Fibroblast of peridontal ligament (primary cell): Measurements from ENCODE around the gene TARP.
"Not testable (repeated sequence)": the region's sequence is repeated elsewhere in the genome, so short reads cannot be mapped to it uniquely, and the experiment has no call there.

ENCODE experiments used
- DNase-seq: peaks from one replicate; pipeline ENCODE4 v3.0.0-alpha.2; 2010; ENCODE audit errors: extremely low read depth

TARP gene

DNA sequence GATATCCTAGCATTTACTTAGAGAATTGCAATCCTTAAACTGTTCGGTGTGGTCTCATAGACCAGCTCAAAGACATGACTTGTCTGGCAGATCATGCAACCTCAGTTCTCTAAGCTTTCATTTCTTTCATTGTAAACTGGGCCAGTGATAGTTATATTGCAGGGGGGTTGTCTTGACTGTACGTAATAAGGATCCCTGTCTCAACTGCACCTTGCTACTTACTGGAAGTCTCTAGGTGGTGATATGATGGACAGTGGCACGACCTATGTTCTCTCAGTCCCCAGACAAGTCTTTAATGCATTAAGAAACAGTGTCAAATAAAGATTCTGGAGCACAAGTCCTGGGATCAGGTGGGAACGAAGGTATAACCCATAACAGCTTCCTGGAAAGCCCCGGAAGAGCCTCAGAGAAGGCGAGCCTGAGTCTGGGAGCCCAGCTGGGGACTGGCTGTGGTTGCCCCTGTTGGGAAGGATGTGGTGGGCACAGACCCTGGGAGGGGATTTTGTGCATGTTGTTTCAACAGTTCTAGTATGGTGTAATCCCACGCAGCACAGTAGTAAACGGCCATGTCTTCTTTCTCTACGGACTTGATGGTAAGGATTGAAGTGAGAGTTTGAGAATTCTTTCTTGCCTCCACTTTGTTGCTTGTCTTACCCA, 26.0 kb upstream of the TARP start:
- no peak for DNase-seq

DNA sequence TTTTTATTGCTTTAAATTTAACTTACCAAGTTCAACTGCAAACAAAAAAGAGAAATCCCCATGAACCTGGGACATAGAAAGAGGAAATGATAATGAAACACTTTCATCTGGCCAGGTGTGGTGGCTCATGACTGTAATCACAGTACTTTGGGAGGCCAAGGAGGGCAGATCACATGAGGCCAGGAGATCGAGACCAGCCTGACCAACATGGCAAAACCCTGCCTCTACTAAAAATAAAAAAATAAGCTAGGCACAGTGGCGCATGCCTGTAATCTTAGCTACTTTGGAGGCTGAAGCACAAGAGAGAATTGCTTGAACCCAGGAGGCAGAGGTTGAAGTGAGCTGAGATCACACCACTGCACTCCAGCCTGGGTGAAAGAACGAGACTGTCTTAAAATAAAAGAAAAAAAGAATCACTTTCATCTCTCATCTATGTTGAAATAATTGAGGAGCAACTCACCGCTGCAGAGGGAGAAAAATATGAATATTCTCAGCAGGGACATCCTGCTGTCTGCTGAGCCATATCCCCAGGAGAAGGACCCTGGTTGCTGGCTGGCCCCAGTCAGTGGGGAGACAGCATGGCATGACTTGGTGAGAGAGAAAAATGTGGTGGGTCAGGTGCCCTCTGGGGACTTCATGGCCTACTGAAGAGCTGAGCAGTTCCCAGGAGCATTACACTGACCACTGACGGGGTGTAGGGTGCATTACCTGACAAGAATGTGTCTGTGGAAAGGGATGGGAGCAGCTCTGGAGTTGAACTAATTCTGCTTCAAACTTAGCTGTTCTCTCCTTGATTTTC, 22.8 kb upstream of the TARP start:
- DNase-seq: no peak

DNA sequence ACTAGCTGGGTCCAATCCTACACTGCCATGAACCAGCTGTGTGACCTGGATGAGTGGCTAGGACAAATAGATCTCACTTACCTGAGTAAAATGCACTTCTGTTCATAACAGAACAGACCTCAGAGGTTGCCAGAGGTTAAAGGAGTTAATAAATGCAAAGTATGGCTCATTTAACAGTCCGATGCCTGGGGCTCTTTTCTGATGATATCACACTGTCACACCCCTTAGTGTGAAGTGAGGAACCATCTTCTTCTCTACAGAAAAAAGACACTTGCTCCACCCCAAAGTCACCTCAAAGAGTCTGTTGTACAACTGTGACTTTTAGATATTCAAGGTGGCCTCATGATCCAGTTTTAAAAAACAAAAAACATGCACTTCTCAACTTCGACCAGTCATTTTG, 21.5 kb upstream of the TARP start:
- no peak for DNase-seq

DNA sequence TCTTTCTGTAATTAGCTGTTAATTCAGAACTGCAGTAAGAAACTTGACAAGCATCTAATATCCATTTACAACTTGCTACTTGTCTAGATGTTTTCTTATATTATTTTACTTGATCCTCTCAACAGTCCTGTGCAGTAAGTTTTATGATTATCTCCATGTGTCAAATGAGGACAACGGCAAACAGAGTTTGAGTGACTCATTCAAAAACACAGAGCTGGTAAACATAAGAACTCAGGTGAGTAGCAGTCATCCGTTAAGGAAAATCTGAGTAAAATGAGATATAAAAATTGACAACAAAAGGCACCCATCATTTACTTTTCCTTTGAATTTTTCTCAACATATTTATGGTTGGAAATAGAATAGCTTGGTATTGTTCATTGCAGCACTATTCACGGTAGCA, 19.0 kb upstream of the TARP start:
- DNase-seq: no peak

DNA sequence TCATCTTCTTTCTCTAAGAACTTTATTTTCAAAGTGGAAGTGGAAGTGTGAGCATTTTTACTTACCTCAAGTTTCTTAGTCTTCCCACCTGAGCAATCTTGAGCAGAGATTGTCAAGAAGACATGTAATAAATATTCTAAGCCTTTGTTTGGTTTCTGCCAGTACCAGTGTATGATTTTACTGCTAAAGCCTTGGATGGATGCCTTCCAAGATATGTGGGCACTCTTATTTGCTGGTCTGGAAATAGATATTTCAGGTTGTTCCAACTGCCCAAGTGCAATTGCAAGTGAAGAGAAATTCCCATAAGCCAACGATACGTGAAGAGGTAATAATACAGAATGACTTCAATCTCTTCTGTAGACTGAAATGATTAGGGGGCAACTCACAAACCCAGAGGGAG, 18.2 kb upstream of the TARP start:
- DNase-seq: no peak

DNA sequence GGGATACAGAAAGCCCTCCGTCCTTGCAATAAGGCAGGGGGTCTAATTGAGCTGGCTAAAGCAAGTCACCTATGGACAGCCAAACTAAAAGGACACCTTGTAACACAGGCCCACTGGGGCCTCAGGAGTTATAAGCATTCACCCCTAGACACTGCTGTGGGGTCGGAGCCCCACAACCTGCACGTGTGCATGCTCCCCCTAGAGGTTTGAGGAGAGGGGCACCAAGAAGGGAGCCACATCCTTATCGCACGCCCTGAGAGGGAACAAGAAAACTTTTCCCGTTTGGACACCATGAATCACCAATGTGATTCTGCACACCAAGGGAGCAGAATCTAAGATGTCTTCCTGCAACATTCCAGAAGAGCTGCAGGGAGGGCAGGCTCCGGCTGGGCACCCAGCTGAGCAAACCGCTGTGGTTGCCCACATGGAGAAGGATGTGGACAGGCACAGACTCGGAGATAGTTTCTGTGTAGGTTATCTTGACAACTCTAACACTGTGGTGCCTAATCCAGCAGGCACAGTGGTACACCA, 17.7 kb upstream of the TARP start:
- no peak for DNase-seq

DNA sequence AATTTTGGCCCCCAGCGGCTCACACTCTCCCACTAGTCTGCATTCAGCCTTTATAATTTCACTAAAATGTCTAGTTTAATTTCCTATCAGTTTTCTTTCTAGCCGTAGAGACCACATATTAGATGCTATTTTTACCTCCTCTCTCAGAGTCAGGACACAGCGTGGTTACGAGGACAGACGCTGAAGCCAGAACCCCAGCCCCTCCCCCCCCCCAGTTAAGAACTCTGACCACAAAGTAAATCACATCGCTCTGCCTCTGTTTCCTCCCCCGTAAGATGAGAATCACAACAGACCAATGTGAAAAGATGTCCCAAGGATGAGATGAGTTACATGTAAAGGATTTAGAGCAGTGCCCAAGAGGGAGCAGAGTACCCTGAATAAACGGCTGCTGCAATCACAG, 11.1 kb upstream of the TARP start:
- no peak for DNase-seq

DNA sequence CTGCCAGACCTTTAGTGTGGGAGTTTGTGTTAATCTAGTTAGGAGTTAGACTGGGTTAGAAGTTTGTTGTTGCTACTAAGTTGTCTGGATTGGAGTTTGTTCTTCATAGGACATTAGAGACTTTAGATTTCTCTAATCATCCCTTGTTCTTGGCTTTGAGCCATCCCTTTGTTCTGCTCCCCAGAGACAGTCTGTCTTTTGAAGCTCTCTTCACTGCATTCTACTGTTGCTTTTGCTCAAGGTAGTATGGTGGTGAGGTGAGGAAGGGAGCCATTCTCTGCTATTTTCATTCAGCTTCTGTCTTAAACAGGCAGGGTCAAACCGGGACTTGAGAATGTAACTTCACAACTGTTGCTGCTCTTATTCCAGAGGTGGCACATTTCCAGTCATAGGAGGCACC, 10.4 kb upstream of the TARP start:
- DNase-seq: no peak

DNA sequence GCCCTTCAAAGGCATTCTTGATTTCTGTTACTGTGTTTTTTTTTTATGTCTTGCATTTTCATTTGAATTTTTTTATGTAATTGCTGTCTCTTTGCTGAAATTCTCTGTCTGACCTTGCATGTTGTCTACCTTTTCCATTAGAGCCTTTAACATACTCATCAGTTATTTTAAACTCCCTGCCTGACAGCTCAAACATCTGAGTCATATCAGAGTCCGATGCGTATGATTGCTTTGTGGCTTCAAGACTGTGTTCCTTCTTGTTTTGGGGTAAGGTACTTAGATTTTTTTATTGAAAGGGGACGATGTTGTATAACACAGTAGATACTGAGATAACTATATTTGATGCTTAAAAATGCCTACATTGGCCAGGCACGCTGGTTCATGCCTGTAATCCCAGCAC, 9.7 kb upstream of the TARP start:
- no peak for DNase-seq

DNA sequence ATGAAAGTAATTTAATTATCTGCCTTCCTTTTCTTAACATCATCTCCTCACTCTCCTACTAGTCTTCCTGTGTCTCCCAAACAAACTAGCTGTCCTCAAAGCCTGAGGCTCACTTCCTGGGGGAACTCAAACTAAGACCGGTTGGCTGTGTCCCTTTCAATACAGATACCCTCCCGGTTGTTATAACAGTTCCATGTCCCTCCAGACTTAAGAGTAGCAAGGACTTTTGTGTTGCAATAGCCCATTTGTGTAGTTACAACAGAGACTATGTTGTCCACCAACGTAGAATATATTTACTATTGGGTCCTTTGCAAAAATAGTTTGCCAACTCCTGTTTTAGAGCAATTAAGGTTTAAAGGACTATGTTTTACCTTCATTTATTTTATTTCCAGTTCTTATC, 8.6 kb upstream of the TARP start:
- no peak for DNase-seq

DNA sequence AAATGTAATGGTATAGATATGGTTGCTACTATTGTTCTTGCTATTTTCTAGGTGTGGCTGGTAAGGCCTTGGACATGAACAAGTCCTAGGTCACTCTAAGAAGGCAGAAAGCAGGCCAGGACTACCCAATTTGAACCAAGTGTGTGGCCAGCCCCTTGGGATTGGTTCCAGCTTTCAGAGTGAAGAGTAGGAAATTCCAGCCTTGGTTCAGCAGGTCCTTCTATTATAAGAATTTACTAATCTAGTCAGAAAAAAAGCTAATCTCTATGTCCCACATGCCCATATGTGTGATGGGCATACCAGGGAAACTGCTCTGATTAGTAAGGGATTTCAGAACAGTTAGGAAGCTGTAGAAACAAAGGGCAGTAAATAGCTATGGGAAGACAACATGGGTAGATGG, 7.8 kb upstream of the TARP start:
- no peak for DNase-seq

DNA sequence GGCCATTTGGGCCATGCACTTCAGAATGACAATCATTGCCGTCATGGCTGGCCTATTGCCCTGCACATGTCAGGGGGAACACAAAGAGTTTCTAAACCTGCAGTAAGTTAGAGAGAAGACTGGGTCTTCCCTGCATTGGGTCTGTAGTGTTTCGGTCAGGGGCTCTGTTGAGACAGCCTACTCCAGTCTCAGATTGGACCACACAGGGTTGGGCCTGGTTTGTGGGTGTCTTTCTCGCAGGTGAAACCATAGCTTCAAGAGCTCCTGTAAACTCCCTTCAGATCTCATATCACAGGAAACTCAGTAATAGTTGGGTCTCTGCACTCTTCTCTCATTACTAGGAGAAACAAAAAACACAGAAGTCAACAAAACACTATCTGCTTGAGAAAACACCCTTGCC, 7.3 kb upstream of the TARP start:
- no peak for DNase-seq

DNA sequence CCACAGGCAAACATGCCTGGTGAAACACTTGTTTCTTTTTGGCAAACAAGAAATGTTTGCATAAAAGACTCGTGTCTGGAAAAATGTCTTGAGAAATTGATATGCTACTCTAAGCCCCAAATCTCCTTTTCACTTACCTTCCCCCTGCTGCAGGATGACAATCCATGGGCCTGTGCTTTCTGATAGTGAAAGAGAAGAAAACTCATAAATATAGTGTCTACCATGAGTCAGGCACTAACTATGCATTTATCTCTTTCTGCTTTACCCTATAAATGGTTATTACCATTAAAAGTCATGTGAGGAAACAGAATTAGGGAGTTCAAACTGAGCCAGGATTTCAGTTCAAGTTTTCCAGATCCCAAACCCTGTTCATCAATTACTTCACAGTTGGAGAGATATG, 6.6 kb upstream of the TARP start:
- DNase-seq: no peak

DNA sequence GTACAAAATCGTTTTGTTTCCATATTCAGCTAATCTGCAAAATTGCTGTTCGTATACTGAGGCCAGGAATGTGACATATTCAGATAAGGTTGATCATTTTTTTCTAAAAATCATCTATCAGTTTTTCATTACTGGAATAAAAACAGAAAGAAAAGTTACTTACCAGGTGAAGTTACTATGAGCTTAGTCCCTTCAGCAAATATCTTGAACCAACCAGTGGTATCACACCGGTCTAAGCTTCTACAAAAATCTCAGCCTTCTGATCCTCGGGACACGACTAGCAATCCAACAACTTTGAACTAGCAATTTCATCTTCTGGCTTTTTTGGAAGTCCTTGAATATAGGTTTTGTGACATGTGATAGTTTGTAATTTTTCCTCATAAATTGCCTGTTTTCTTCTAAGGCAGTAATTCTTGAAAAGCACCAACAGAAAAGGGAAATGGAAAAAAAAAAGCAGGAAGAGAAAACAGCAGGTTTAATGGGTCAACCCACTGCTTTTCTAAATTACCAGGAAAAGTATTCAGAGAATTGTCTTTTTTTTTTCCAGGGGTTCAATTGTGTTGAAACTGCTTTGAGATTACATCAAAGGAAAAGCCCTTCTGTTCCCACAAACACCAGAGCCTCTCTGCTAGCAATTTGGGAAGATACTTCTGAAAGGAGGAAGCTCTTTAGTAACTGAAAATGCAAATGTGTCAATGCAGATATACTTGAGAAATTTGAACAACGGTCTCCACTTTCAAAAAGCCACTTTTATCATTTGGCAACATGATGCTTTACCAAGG, 2.9 kb upstream of the TARP start:
- DNase-seq: no peak

DNA sequence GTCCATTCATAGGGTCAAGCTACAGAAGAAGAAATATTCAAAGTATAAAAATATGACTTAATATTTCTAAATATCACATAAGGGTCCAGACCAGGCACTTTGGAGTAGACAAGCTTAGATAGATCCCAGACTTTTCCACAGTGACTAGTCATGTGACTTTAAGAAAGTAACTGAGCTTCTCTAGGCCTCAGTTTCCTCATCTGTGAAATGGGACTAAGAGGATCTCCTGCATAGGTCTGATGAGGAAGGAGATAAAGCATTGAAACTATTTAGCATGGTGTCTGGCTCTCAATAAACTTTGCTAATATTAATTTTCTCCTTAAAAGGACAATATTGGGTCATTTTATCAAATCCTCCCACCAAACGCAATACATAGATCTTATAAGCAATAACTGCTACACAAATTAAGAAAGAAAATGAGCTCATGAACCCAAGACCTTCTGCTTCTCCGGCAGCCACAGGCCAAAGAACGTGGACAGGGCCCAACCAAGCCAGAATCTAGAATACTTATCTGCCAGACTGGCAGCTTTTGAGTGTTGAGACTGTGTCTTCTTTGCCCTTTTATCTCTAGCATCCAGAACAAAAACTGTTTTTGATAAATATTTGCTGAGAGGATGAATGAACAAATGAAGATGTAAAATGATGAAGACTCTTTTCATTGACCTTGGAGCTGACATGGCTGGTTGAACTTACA, 1.6 kb upstream of the TARP start:
- DNase-seq: no peak

DNA sequence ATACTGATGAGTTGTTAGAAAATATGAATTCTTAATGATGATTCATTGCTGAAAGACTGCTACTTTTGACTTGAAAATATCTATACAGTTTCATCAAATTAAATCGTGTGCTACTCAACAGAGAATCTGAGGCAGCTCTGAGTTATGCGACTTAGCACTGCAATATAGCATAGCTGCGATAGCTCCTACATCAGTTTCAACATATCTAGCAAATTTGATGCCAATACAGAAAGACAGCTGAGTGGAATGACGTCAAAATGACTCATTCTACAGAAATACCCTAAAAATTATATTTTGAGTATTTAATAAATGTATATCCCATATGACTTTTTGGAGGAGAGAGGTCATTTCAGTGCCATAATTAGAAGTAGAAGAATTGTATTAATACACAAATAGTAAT, 1.1 kb upstream of the TARP start:
- no peak for DNase-seq

DNA sequence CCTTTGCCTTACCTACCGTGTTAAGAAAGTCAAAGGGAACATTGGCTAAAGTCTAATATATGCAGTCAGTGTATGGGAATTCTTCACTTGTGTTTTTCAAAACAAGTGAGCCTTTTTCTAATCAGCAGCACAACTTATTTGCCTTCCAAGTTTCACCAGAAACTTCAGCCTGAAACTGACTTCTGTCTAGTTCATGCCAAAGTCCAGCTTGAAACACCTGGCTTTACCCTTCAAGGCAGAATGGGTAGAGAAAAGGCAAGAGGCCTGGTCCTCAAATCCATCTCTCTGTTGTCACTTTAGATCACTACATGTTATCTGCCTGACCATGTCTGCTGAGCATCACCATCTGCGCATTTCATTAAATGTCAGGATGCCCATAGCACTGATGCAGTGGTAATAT, 3.0 kb downstream of the TARP start:
- DNase-seq: not testable (repeated sequence)

DNA sequence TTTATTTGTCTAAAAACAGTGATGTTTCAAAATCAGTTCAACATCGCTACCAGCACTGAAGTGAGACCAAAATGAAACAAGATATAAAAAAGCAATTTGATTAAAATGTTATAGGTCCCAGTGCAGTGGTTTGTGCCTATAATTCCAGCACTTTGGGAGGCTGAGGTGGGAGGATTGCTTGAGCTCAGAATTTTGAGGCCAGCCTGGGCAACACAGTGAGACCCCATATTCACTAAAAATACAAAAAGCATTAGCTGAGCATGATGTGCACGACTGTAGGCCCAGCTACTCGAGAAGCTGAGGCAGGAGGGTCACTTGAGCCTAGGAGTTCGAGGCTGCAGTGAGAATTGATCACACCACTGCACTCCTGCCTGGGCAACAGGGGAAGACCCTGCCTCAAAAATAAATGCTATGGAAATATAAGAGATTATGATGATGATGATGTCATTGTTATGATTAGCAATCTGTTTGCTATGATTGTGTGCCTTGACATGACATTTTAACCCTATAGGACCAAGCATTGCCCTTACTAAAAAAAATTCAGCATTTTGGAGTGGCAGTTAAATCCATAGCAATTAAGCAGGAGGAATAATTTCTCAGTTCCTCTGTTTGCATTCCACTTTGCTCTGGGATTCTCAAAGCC, 3.6 kb downstream of the TARP start:
- DNase-seq: not testable (repeated sequence)

DNA sequence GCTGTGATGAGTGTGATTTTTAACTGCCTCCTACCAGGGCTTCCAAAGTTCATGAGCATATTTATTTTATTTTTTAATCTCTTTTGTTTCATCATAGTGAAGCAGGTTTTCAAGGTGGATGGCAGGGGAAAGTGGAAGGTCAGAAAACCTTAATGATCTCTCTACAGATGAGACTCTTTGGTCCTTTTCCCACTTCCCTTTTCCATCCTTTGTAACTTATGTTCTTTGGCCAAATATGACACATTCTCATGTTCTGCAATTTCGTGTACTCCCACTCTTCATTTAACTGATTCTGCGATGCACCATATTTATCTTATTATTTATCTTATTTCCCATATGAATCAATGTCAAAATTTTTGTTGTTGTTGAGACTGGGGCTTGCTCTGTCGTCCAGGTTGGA, 7.5 kb downstream of the TARP start:
- DNase-seq: not testable (repeated sequence)

DNA sequence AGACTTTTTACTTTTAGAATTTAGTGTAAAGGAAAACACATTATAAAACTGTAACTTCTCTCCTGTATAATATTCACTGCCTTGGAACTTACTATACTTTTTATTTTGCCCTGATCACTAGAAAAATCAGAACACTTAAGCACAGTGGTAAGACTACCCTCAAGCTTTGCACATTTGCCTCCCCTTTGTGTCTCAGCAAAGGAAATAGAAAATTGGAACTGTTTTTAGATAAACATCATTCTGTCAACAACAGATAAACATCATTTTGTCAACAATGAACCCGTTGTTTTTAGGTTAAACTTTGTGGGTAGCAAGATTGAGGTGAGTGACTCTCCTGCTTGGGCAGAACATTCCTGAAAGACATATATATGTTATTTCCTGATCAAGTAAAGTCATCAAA, 8.8 kb downstream of the TARP start:
- not testable (repeated sequence) for DNase-seq

DNA sequence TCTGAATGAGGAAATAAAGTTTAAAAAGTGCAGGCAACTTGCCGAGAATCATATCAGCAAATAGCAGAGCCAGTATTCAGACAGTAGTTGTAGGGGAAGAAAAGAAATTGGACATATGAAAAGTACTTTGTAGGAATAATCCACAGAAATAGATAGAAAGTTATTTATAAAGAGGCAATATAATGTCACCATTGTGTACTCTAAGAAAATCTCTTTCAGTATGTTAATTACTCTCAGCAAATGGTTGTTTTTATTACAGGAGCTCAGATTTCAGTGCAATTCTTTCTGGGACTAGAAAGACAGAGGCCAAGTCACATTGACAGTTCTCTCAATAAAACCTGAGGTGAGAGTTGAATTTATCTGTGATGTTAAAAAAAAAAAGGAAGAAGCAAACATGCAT, 10.2 kb downstream of the TARP start:
- not testable (repeated sequence) for DNase-seq

DNA sequence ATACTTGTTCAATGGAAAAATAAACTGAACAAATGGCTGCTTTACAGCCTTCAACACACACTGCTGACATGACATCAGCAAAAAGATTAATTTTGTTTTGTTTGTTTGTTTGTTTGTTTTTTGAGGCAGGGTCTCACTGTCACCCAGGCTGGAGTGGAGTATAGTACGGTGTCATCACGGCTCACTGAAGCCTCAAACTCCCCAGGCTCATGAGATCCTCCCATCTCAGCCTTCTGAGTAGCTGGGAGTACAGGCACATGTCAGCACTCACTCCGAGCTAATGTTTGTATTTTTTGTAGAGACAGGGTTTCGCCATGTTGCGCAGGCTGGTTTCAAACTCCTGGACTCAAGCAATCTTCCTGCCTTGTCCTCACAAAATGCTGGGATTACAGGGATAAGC, 10.9 kb downstream of the TARP start:
- no peak for DNase-seq
